Measurements from ENCODE around the gene TGFBR3. TPM values are rescaled to one million over a fixed set of nuclear protein-coding genes. Genes with fewer than 3 reads are reported as not detected.
A peak's percentile ranks its signal among the peaks of the same experiment; 100 is the strongest.

TGFBR3 gene
- total RNA-seq, 1 donor from 2014 or later, result 8.9 TPM

- intact Hi-C loops (cut with micrococcal nuclease), result loop anchor here (1.0 to 5.0 kb wide), 6 partner anchors 18 to 229 kb away; partner anchors contain the start of gene CDC7
- Mint-ChIP-seq H3K36me3 (ENCODE audit: low read depth) (peaks cover 33% of the 10 kb centered on the region), H3K27ac (peak overlapping the region; percentile 80), H3K27me3 (ENCODE audit: insufficient read depth) (peaks cover 8% of the 10 kb centered on the region), H3K9me3 (no peaks in the 10 kb centered on the region), H3K4me3 (peak overlapping the region; percentile 63), H3K4me1 (ENCODE audit: low read depth) (peaks cover 52% of the 10 kb centered on the region)
- no peak for DNase-seq (ENCODE audit: low spot score)
These were observed 154.9 kb downstream of the TGFBR3 start for GRCh38 chr1:91730801-91731732.

- Mint-ChIP-seq H3K4me1 (ENCODE audit: low read depth) (peaks cover 58% of the 10 kb centered on the region), H3K27me3 (ENCODE audit: insufficient read depth) (peaks cover 6% of the 10 kb centered on the region), H3K9me3 (no peaks in the 10 kb centered on the region), H3K4me3 (no peak overlapping the region), H3K27ac (peak overlapping the region; percentile 2), H3K36me3 (ENCODE audit: low read depth) (peaks cover 31% of the 10 kb centered on the region)
- intact Hi-C loops (cut with micrococcal nuclease), result loop anchor here (1.0 to 5.0 kb wide), 3 partner anchors 32 to 227 kb away; partner anchors contain the start of gene CDC7
- no peak for DNase-seq (ENCODE audit: low spot score)
These were observed 156.2 kb downstream of the TGFBR3 start for GRCh38 chr1:91729621-91730358.

GRCh38 chr1:91727763-91728162, 158.2 kb downstream of the TGFBR3 start:
- peaks cover 42% of the 10 kb centered on the region for H3K4me1 Mint-ChIP-seq (ENCODE audit: low read depth)
- peaks cover 4% of the 10 kb centered on the region for H3K27me3 Mint-ChIP-seq (ENCODE audit: insufficient read depth)
- intact Hi-C loops (cut with micrococcal nuclease), result no loop called here
- no peak overlapping the region for H3K4me3 Mint-ChIP-seq
- DNase-seq (ENCODE audit: low spot score), result no peak
- no peaks in the 10 kb centered on the region for H3K9me3 Mint-ChIP-seq
- H3K36me3 Mint-ChIP-seq (ENCODE audit: low read depth), result peaks cover 25% of the 10 kb centered on the region
- H3K27ac Mint-ChIP-seq, result no peak overlapping the region

- peaks cover 26% of the 10 kb centered on the region for H3K4me1 Mint-ChIP-seq (ENCODE audit: low read depth)
- H3K36me3 Mint-ChIP-seq (ENCODE audit: low read depth), result peaks cover 32% of the 10 kb centered on the region
- H3K4me3 Mint-ChIP-seq, result no peak overlapping the region
- no peak for DNase-seq (ENCODE audit: low spot score)
- H3K27ac Mint-ChIP-seq, result no peak overlapping the region
- peaks cover 2% of the 10 kb centered on the region for H3K27me3 Mint-ChIP-seq (ENCODE audit: insufficient read depth)
- no peaks in the 10 kb centered on the region for H3K9me3 Mint-ChIP-seq
- intact Hi-C loops (cut with micrococcal nuclease), result no loop called here
These were observed 159.8 kb downstream of the TGFBR3 start for GRCh38 chr1:91725989-91726721.

- Mint-ChIP-seq H3K9me3 (no peaks in the 10 kb centered on the region), H3K4me1 (ENCODE audit: low read depth) (peaks cover 20% of the 10 kb centered on the region), H3K4me3 (no peak overlapping the region), H3K36me3 (ENCODE audit: low read depth) (peaks cover 37% of the 10 kb centered on the region), H3K27me3 (ENCODE audit: insufficient read depth) (peaks cover 2% of the 10 kb centered on the region), H3K27ac (no peak overlapping the region)
- DNase-seq (ENCODE audit: low spot score), result no peak
- intact Hi-C loops (cut with micrococcal nuclease), result no loop called here
These were observed 160.3 kb downstream of the TGFBR3 start for GRCh38 chr1:91725618-91725988.

- DNase-seq (ENCODE audit: low spot score), result no peak
- H3K27ac Mint-ChIP-seq, result no peak overlapping the region
- H3K4me1 Mint-ChIP-seq (ENCODE audit: low read depth), result peaks cover 11% of the 10 kb centered on the region
- H3K4me3 Mint-ChIP-seq, result no peak overlapping the region
- intact Hi-C loops (cut with micrococcal nuclease), result no loop called here
- H3K9me3 Mint-ChIP-seq, result no peaks in the 10 kb centered on the region
- H3K27me3 Mint-ChIP-seq (ENCODE audit: insufficient read depth), result peaks cover 2% of the 10 kb centered on the region
- peaks cover 41% of the 10 kb centered on the region for H3K36me3 Mint-ChIP-seq (ENCODE audit: low read depth)
These were observed 161.3 kb downstream of the TGFBR3 start for GRCh38 chr1:91724644-91725043.

- Mint-ChIP-seq H3K27ac (no peak overlapping the region), H3K36me3 (ENCODE audit: low read depth) (peaks cover 44% of the 10 kb centered on the region), H3K4me3 (no peak overlapping the region), H3K27me3 (ENCODE audit: insufficient read depth) (peaks cover 2% of the 10 kb centered on the region), H3K9me3 (no peaks in the 10 kb centered on the region), H3K4me1 (ENCODE audit: low read depth) (peaks cover 7% of the 10 kb centered on the region)
- intact Hi-C loops (cut with micrococcal nuclease), result no loop called here
- DNase-seq (ENCODE audit: low spot score), result no peak
These were observed 161.7 kb downstream of the TGFBR3 start for GRCh38 chr1:91724231-91724630.

- Mint-ChIP-seq H3K9me3 (no peaks in the 10 kb centered on the region), H3K27me3 (ENCODE audit: insufficient read depth) (peaks cover 2% of the 10 kb centered on the region), H3K4me1 (ENCODE audit: low read depth) (peaks cover 11% of the 10 kb centered on the region), H3K36me3 (ENCODE audit: low read depth) (peaks cover 45% of the 10 kb centered on the region), H3K4me3 (no peak overlapping the region), H3K27ac (no peak overlapping the region)
- intact Hi-C loops (cut with micrococcal nuclease), result no loop called here
- no peak for DNase-seq (ENCODE audit: low spot score)
These were observed 165.9 kb downstream of the TGFBR3 start for GRCh38 chr1:91720044-91720443.

GRCh38 chr1:91718877-91719276, 167.1 kb downstream of the TGFBR3 start:
- Mint-ChIP-seq H3K9me3 (no peaks in the 10 kb centered on the region), H3K36me3 (ENCODE audit: low read depth) (peaks cover 47% of the 10 kb centered on the region), H3K27ac (no peak overlapping the region), H3K4me1 (ENCODE audit: low read depth) (peaks cover 19% of the 10 kb centered on the region), H3K4me3 (no peak overlapping the region), H3K27me3 (ENCODE audit: insufficient read depth) (peaks cover 2% of the 10 kb centered on the region)
- intact Hi-C loops (cut with micrococcal nuclease), result no loop called here
- no peak for DNase-seq (ENCODE audit: low spot score)

GRCh38 chr1:91718368-91718767, 167.6 kb downstream of the TGFBR3 start:
- intact Hi-C loops (cut with micrococcal nuclease), result no loop called here
- peaks cover 48% of the 10 kb centered on the region for H3K36me3 Mint-ChIP-seq (ENCODE audit: low read depth)
- no peak for DNase-seq (ENCODE audit: low spot score)

GRCh38 chr1:91717839-91718238, 168.1 kb downstream of the TGFBR3 start:
- Mint-ChIP-seq H3K36me3 (ENCODE audit: low read depth) (peaks cover 49% of the 10 kb centered on the region), H3K4me1 (ENCODE audit: low read depth) (peaks cover 30% of the 10 kb centered on the region), H3K9me3 (no peaks in the 10 kb centered on the region), H3K27ac (no peak overlapping the region), H3K4me3 (no peak overlapping the region), H3K27me3 (ENCODE audit: insufficient read depth) (peaks cover 2% of the 10 kb centered on the region)
- intact Hi-C loops (cut with micrococcal nuclease), result no loop called here
- DNase-seq (ENCODE audit: low spot score), result no peak

More at GRCh38 chr1:91718368-91718767, 167.6 kb downstream of the TGFBR3 start:
- peaks cover 2% of the 10 kb centered on the region for H3K27me3 Mint-ChIP-seq (ENCODE audit: insufficient read depth)
- no peak overlapping the region for H3K27ac Mint-ChIP-seq
- peaks cover 25% of the 10 kb centered on the region for H3K4me1 Mint-ChIP-seq (ENCODE audit: low read depth)
- H3K4me3 Mint-ChIP-seq, result no peak overlapping the region
- H3K9me3 Mint-ChIP-seq, result no peaks in the 10 kb centered on the region

- no peak overlapping the region for H3K27ac Mint-ChIP-seq
- no peak for DNase-seq (ENCODE audit: low spot score)
- H3K4me1 Mint-ChIP-seq (ENCODE audit: low read depth), result peaks cover 45% of the 10 kb centered on the region
- no peaks in the 10 kb centered on the region for H3K9me3 Mint-ChIP-seq
- H3K4me3 Mint-ChIP-seq, result no peak overlapping the region
- intact Hi-C loops (cut with micrococcal nuclease), result no loop called here
- H3K36me3 Mint-ChIP-seq (ENCODE audit: low read depth), result peaks cover 53% of the 10 kb centered on the region
- H3K27me3 Mint-ChIP-seq (ENCODE audit: insufficient read depth), result peaks cover 2% of the 10 kb centered on the region
These were observed 169.6 kb downstream of the TGFBR3 start for GRCh38 chr1:91716339-91716738.

Measured in activated T-helper 1 cell treated with anti-CD3 and anti-CD28 coated beads, Interleukin-12 subunit alpha, Interleukin-12 subunit beta, Interleukin-2, Interleukin-4 antibody, amounts not matched to agents 30 ng/mL and 10 ng/mL and 1 ng/mL, durations not matched to agents 14 hours and 24 hours and 36 hours (primary cell).